ENCODE results near the gene TIMP1. TPM values are rescaled to one million over a fixed set of nuclear protein-coding genes. Genes with fewer than 3 reads are reported as not detected.

The TIMP1 gene
- total and polyA plus RNA-seq, 2 donors = 45.3 to 344 TPM

- no peak for DNase-seq (ENCODE audit: low read depth in 6 of 9, low spot score in 9 of 9)
- H3K27me3 ChIP-seq (ENCODE audit: control insufficient read depth in 2 of 2, insufficient read depth in 1 of 2, low read length in 1 of 2) = peaks cover 0 to 8% of the 10 kb centered on the region in 2 donors
Observed at GRCh38 chrX:47577901-47578300, 4.3 kb upstream of the TIMP1 start.

GRCh38 chrX:47578692-47579091, 3.5 kb upstream of the TIMP1 start:
- WGBS = 34% methylated on average over 16 of the region's 16 CpGs
- Histone ChIP-seq H3K27ac (ENCODE audit: low read depth in 1 of 2, low read length in 1 of 2) (no peak overlapping the region), H3K4me1 (ENCODE audit: control insufficient read depth in 2 of 2, insufficient read depth in 2 of 2, low read length in 2 of 2) (peaks cover 3 to 15% of the 10 kb centered on the region in 2 donors), H3K36me3 (ENCODE audit: control insufficient read depth in 2 of 2, insufficient read depth in 2 of 2, low read length in 1 of 2) (no peaks in the 10 kb centered on the region), H3K9me3 (ENCODE audit: control insufficient read depth in 2 of 2, insufficient read depth in 1 of 2, low read length in 1 of 2) (no peaks in the 10 kb centered on the region), H3K4me3 (ENCODE audit: low read length in 2 of 2) (no peak overlapping the region), H3K27me3 (ENCODE audit: control insufficient read depth in 2 of 2, insufficient read depth in 1 of 2, low read length in 1 of 2) (peaks cover 0 to 6% of the 10 kb centered on the region in 2 donors)
- DNase-seq (ENCODE audit: low read depth in 6 of 9, low spot score in 9 of 9) = no peak

More at GRCh38 chrX:47577901-47578300, 4.3 kb upstream of the TIMP1 start:
- WGBS = 97% methylated on average over 3 of the region's 3 CpGs
- no peak overlapping the region for H3K4me3 ChIP-seq (ENCODE audit: low read length in 2 of 2)
- H3K36me3 ChIP-seq (ENCODE audit: control insufficient read depth in 2 of 2, insufficient read depth in 2 of 2, low read length in 1 of 2) = no peaks in the 10 kb centered on the region
- no peak overlapping the region for H3K27ac ChIP-seq (ENCODE audit: low read depth in 1 of 2, low read length in 1 of 2)
- peaks cover 3 to 15% of the 10 kb centered on the region in 2 donors for H3K4me1 ChIP-seq (ENCODE audit: control insufficient read depth in 2 of 2, insufficient read depth in 2 of 2, low read length in 2 of 2)
- no peaks in the 10 kb centered on the region for H3K9me3 ChIP-seq (ENCODE audit: control insufficient read depth in 2 of 2, insufficient read depth in 1 of 2, low read length in 1 of 2)

GRCh38 chrX:47579537-47579936, 2.7 kb upstream of the TIMP1 start:
- H3K9me3 ChIP-seq (ENCODE audit: control insufficient read depth in 2 of 2, insufficient read depth in 1 of 2, low read length in 1 of 2) = no peaks in the 10 kb centered on the region
- DNase-seq (ENCODE audit: low read depth in 6 of 9, low spot score in 9 of 9) = no peak
- H3K27me3 ChIP-seq (ENCODE audit: control insufficient read depth in 2 of 2, insufficient read depth in 1 of 2, low read length in 1 of 2) = peaks cover 0 to 1% of the 10 kb centered on the region in 2 donors

GRCh38 chrX:47583240-47583861, 1.1 kb downstream of the TIMP1 start:
- H3K27ac ChIP-seq (ENCODE audit: low read depth in 1 of 2, low read length in 1 of 2) = no peak overlapping the region
- H3K9me3 ChIP-seq (ENCODE audit: control insufficient read depth in 2 of 2, insufficient read depth in 1 of 2, low read length in 1 of 2) = no peaks in the 10 kb centered on the region

More at GRCh38 chrX:47579537-47579936, 2.7 kb upstream of the TIMP1 start:
- WGBS = 79% methylated on average over 9 of the region's 9 CpGs
- Histone ChIP-seq H3K4me3 (ENCODE audit: low read length in 2 of 2) (no peak overlapping the region), H3K4me1 (ENCODE audit: control insufficient read depth in 2 of 2, insufficient read depth in 2 of 2, low read length in 2 of 2) (peaks cover 3 to 15% of the 10 kb centered on the region in 2 donors), H3K36me3 (ENCODE audit: control insufficient read depth in 2 of 2, insufficient read depth in 2 of 2, low read length in 1 of 2) (no peaks in the 10 kb centered on the region), H3K27ac (ENCODE audit: low read depth in 1 of 2, low read length in 1 of 2) (no peak overlapping the region)

GRCh38 chrX:47584714-47585113, 2.5 kb downstream of the TIMP1 start:
- H3K36me3 ChIP-seq (ENCODE audit: control insufficient read depth in 2 of 2, insufficient read depth in 2 of 2, low read length in 1 of 2) = no peaks in the 10 kb centered on the region
- H3K4me1 ChIP-seq (ENCODE audit: control insufficient read depth in 2 of 2, insufficient read depth in 2 of 2, low read length in 2 of 2) = peaks cover 3 to 11% of the 10 kb centered on the region in 2 donors
- 99% methylated on average over 6 of the region's 6 CpGs for WGBS
- no peak overlapping the region for H3K4me3 ChIP-seq (ENCODE audit: low read length in 2 of 2)
- no peak overlapping the region for H3K27ac ChIP-seq (ENCODE audit: low read depth in 1 of 2, low read length in 1 of 2)
- H3K9me3 ChIP-seq (ENCODE audit: control insufficient read depth in 2 of 2, insufficient read depth in 1 of 2, low read length in 1 of 2) = no peaks in the 10 kb centered on the region
- no peak for DNase-seq (ENCODE audit: low read depth in 6 of 9, low spot score in 9 of 9)
- H3K27me3 ChIP-seq (ENCODE audit: control insufficient read depth in 2 of 2, insufficient read depth in 1 of 2, low read length in 1 of 2) = no peaks in the 10 kb centered on the region

More at GRCh38 chrX:47583240-47583861, 1.1 kb downstream of the TIMP1 start:
- DNase-seq (ENCODE audit: low read depth in 6 of 9, low spot score in 9 of 9) = no peak
- Histone ChIP-seq H3K27me3 (ENCODE audit: control insufficient read depth in 2 of 2, insufficient read depth in 1 of 2, low read length in 1 of 2) (no peaks in the 10 kb centered on the region), H3K4me3 (ENCODE audit: low read length in 2 of 2) (no peak overlapping the region), H3K36me3 (ENCODE audit: control insufficient read depth in 2 of 2, insufficient read depth in 2 of 2, low read length in 1 of 2) (no peaks in the 10 kb centered on the region), H3K4me1 (ENCODE audit: control insufficient read depth in 2 of 2, insufficient read depth in 2 of 2, low read length in 2 of 2) (peaks cover 3 to 11% of the 10 kb centered on the region in 2 donors)
- WGBS = 33% methylated on average over 8 of the region's 8 CpGs

GRCh38 chrX:47585273-47585672, 3.0 kb downstream of the TIMP1 start:
- H3K36me3 ChIP-seq (ENCODE audit: control insufficient read depth in 2 of 2, insufficient read depth in 2 of 2, low read length in 1 of 2) = no peaks in the 10 kb centered on the region
- no peak overlapping the region for H3K4me3 ChIP-seq (ENCODE audit: low read length in 2 of 2)
- H3K27ac ChIP-seq (ENCODE audit: low read depth in 1 of 2, low read length in 1 of 2) = no peak overlapping the region
- peaks cover 3 to 11% of the 10 kb centered on the region in 2 donors for H3K4me1 ChIP-seq (ENCODE audit: control insufficient read depth in 2 of 2, insufficient read depth in 2 of 2, low read length in 2 of 2)
- no peak for DNase-seq (ENCODE audit: low read depth in 6 of 9, low spot score in 9 of 9)
- H3K27me3 ChIP-seq (ENCODE audit: control insufficient read depth in 2 of 2, insufficient read depth in 1 of 2, low read length in 1 of 2) = no peaks in the 10 kb centered on the region
- H3K9me3 ChIP-seq (ENCODE audit: control insufficient read depth in 2 of 2, insufficient read depth in 1 of 2, low read length in 1 of 2) = no peaks in the 10 kb centered on the region
- 96% methylated on average over 16 of the region's 16 CpGs for WGBS

GRCh38 chrX:47586043-47586787, 4.0 kb downstream of the TIMP1 start:
- no peak for DNase-seq (ENCODE audit: low read depth in 6 of 9, low spot score in 9 of 9)
- Histone ChIP-seq H3K4me1 (ENCODE audit: control insufficient read depth in 2 of 2, insufficient read depth in 2 of 2, low read length in 2 of 2) (peaks cover 3 to 11% of the 10 kb centered on the region in 2 donors), H3K9me3 (ENCODE audit: control insufficient read depth in 2 of 2, insufficient read depth in 1 of 2, low read length in 1 of 2) (no peaks in the 10 kb centered on the region), H3K27me3 (ENCODE audit: control insufficient read depth in 2 of 2, insufficient read depth in 1 of 2, low read length in 1 of 2) (no peaks in the 10 kb centered on the region), H3K27ac (ENCODE audit: low read depth in 1 of 2, low read length in 1 of 2) (no peak overlapping the region), H3K4me3 (ENCODE audit: low read length in 2 of 2) (no peak overlapping the region), H3K36me3 (ENCODE audit: control insufficient read depth in 2 of 2, insufficient read depth in 2 of 2, low read length in 1 of 2) (no peaks in the 10 kb centered on the region)
- 94% methylated on average over 11 of the region's 11 CpGs for WGBS

- no peak overlapping the region for H3K4me3 ChIP-seq (ENCODE audit: low read length in 2 of 2)
- DNase-seq (ENCODE audit: low read depth in 6 of 9, low spot score in 9 of 9) = no peak
- WGBS = 60% methylated on average over 4 of the region's 4 CpGs
- H3K4me1 ChIP-seq (ENCODE audit: control insufficient read depth in 2 of 2, insufficient read depth in 2 of 2, low read length in 2 of 2) = peaks cover 0 to 1% of the 10 kb centered on the region in 2 donors
- H3K27ac ChIP-seq (ENCODE audit: low read depth in 1 of 2, low read length in 1 of 2) = no peak overlapping the region
- no peaks in the 10 kb centered on the region for H3K9me3 ChIP-seq (ENCODE audit: control insufficient read depth in 2 of 2, insufficient read depth in 1 of 2, low read length in 1 of 2)
- H3K36me3 ChIP-seq (ENCODE audit: control insufficient read depth in 2 of 2, insufficient read depth in 2 of 2, low read length in 1 of 2) = no peaks in the 10 kb centered on the region
- H3K27me3 ChIP-seq (ENCODE audit: control insufficient read depth in 2 of 2, insufficient read depth in 1 of 2, low read length in 1 of 2) = no peaks in the 10 kb centered on the region
Observed at GRCh38 chrX:47587091-47587891, 5.1 kb downstream of the TIMP1 start.

Data from thymus (tissue), 11 donors.